Fibroblast of lung (primary cell): ENCODE results near the gene NMRK2. TPM values are rescaled to one million over a fixed set of nuclear protein-coding genes. Genes with fewer than 3 reads are reported as not detected.

ENCODE experiments used
- DNase-seq, 2 donors: peaks; one replicate each; pipeline versions ENCODE4 v3.0.0 to v3.0.0-alpha.2; 2010; ENCODE audit warnings: low read depth in 2 of 2
- H2AFZ ChIP-seq: 2 replicates; pipeline ENCODE4 v1.5.1; 2012; ENCODE audit warnings: low read length, control low read depth, inconsistent platforms
- H3K27ac ChIP-seq: 2 replicates; pipeline ENCODE4 v1.5.1; 2011; ENCODE audit warnings: low read length, control low read depth; ENCODE audit not compliant: insufficient read depth
- H3K27me3 ChIP-seq: 2 replicates; pipeline ENCODE4 v1.5.1; 2011; ENCODE audit warnings: mild to moderate bottlenecking, low read length; ENCODE audit not compliant: control insufficient read depth, insufficient read depth
- H3K36me3 ChIP-seq: 2 replicates; pipeline ENCODE4 v1.5.1; 2011; ENCODE audit warnings: low read length; ENCODE audit not compliant: control insufficient read depth, insufficient read depth
- H3K4me1 ChIP-seq: 2 replicates; pipeline ENCODE4 v1.5.1; 2011; ENCODE audit warnings: low read length; ENCODE audit not compliant: control insufficient read depth, insufficient read depth; ENCODE audit errors: extremely low read depth
- H3K4me2 ChIP-seq: 2 replicates; pipeline ENCODE4 v1.5.1; 2011; ENCODE audit warnings: low read length, control low read depth; ENCODE audit not compliant: insufficient read depth; ENCODE audit errors: extremely low read depth
- H3K4me3 ChIP-seq, 4 experiments: fragments of 200-600 bp in 1 of 4; sonication (generic) in 1 of 4; replicated peaks in 1 of 4; 2 replicates each; pipeline ENCODE4 v1.5.1; 2011 to 2016; ENCODE audit warnings: low read length in 4 of 4, low read depth in 3 of 4, mild to moderate bottlenecking in 3 of 4, control low read depth in 2 of 4, inconsistent platforms in 1 of 4, mixed read lengths in 1 of 4; ENCODE audit not compliant: insufficient read depth in 1 of 4; ENCODE audit errors: control extremely low read depth in 1 of 4
- H3K79me2 ChIP-seq: 2 replicates; pipeline ENCODE4 v1.5.1; 2012; ENCODE audit warnings: mild to moderate bottlenecking, low read length, inconsistent platforms; ENCODE audit not compliant: control insufficient read depth, insufficient read depth
- H3K9ac ChIP-seq: 2 replicates; pipeline ENCODE4 v1.5.1; 2011; ENCODE audit warnings: mild to moderate bottlenecking, low read length, control low read depth; ENCODE audit not compliant: insufficient read depth
- H3K9me3 ChIP-seq: 2 replicates; pipeline ENCODE4 v1.5.1; 2012; ENCODE audit warnings: low read depth, low read length; ENCODE audit not compliant: control insufficient read depth, insufficient read depth
- H4K20me1 ChIP-seq: 2 replicates; pipeline ENCODE4 v1.5.1; 2011; ENCODE audit warnings: low read length; ENCODE audit not compliant: control insufficient read depth, insufficient read depth; ENCODE audit errors: extremely low read depth
- EZH2 ChIP-seq: IDR thresholded peaks from 2 replicates; pipeline ENCODE4 v1.5.1; 2012; ENCODE audit warnings: low read length, control low read depth, mild to moderate bottlenecking; ENCODE audit errors: missing control alignments
- polyA plus RNA-seq, 2 donors: library from polyadenylated mRNA; depleted of rRNA in 1 of 2; stranded (reverse) in 1 of 2; unstranded in 1 of 2; fragments of >200 nt; gene quantifications; 2 replicates each; pipeline ENCODE4 v1.2.1, GENCODE V29; 2011 to 2012; ENCODE audit warnings: missing spikeins in 1 of 2
- total RNA-seq: library from RNA; depleted of rRNA; stranded (reverse); fragments of >200 nt; gene quantifications from 2 replicates; pipeline ENCODE4 v1.2.1, GENCODE V29; 2014
- TF ChIP-seq, protein P1 (sequence below), 2 donors: IDR thresholded peaks in 1 of 2; conservative IDR thresholded peaks in 1 of 2; 1 replicate in 1 of 2; 2 replicates in 1 of 2; pipeline ENCODE4 v1.5.1; 2011 to 2012; ENCODE audit warnings: low read length in 2 of 2, control low read depth in 1 of 2, inconsistent platforms in 1 of 2, low read depth in 1 of 2, mild to moderate bottlenecking in 1 of 2

The NMRK2 gene
- total and polyA plus RNA-seq, 2 donors (not counting 1 experiment from before 2014, with no cell fraction given), result not detected

DNA sequence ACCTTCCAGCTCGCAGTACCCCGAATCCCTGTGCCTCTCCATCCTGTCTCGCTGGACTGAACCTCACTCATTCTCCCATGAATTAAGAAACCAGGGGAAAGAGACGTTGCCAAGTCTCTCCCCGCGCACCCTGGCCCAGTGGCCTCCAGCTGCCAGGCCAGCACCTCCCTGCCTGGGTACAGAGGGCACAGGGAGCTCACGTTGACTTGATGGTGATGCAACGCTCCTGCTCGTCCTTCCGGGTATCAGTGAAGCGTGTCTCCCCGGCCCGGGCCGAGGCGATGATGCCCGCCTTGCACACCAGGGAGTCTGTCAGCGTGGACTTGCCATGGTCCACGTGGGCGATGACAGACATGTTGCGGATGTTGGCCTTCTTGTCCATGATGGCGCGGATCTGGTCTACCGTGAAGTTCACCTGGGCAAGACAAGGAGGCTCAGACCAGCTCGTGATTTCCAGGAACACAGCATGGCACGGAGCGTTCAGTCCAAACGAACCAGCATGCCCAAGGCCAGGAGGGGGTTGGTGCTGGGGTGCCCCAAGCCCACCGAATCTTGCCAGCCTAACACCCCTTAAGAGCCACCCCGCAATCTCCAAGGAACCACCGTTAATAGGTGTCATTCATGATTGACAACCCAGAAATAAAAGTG lies 51.2 kb downstream of the NMRK2 start:
- H3K79me2 ChIP-seq, result peaks cover 62% of the 10 kb centered on the region
- peaks cover 9% of the 10 kb centered on the region for H4K20me1 ChIP-seq
- no peak overlapping the region for H2AFZ ChIP-seq
- H3K36me3 ChIP-seq, result peaks cover 52% of the 10 kb centered on the region
- peak overlapping the region; percentile 94 for H3K27ac ChIP-seq
- TF ChIP-seq, protein P1, sequence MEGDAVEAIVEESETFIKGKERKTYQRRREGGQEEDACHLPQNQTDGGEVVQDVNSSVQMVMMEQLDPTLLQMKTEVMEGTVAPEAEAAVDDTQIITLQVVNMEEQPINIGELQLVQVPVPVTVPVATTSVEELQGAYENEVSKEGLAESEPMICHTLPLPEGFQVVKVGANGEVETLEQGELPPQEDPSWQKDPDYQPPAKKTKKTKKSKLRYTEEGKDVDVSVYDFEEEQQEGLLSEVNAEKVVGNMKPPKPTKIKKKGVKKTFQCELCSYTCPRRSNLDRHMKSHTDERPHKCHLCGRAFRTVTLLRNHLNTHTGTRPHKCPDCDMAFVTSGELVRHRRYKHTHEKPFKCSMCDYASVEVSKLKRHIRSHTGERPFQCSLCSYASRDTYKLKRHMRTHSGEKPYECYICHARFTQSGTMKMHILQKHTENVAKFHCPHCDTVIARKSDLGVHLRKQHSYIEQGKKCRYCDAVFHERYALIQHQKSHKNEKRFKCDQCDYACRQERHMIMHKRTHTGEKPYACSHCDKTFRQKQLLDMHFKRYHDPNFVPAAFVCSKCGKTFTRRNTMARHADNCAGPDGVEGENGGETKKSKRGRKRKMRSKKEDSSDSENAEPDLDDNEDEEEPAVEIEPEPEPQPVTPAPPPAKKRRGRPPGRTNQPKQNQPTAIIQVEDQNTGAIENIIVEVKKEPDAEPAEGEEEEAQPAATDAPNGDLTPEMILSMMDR (conservative IDR thresholded peaks at IDR 0.05 in 1 of 2, IDR thresholded peaks at IDR 0.05 in 1 of 2; ENCODE audit: low read depth in 1 of 2, low read length in 2 of 2), result no peak
- TF ChIP-seq EZH2, result no peak
- DNase-seq, result peak; percentile 36 to 60
- peak overlapping the region; percentile 94 for H3K9ac ChIP-seq
- H3K4me2 ChIP-seq, result peak overlapping the region; percentile 44
- H3K4me3 ChIP-seq, result peak overlapping the region; percentile 82 to 99 (median 94)
- H3K27me3 ChIP-seq, result no peaks in the 10 kb centered on the region
- no peaks in the 10 kb centered on the region for H3K9me3 ChIP-seq
- H3K4me1 ChIP-seq, result peaks cover 22% of the 10 kb centered on the region

DNA sequence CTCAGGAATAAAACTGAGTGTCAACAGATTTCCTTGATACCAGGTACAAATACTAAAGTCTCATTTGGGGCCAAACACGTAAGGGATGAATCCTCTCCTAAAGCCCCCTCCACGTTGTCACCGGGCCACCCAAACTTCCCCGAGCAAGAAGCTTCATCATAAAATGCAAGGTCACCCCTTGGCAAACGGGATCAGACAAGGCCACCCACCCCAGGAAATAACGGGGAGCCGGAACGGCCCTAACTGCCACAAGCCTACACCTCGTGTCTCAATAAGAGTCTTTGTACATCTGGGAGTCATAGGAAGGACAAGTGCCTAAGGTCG lies 51.7 kb downstream of the NMRK2 start:
- Histone ChIP-seq H2AFZ (no peak overlapping the region), H3K36me3 (peaks cover 47% of the 10 kb centered on the region), H3K27ac (peak overlapping the region; percentile 94), H3K4me1 (peaks cover 22% of the 10 kb centered on the region), H3K79me2 (peaks cover 57% of the 10 kb centered on the region), H3K9me3 (no peaks in the 10 kb centered on the region), H3K9ac (peak overlapping the region; percentile 94), H3K27me3 (no peaks in the 10 kb centered on the region), H3K4me3 (peak overlapping the region; percentile 82 to 99 (median 94)), H4K20me1 (peaks cover 9% of the 10 kb centered on the region), H3K4me2 (peak overlapping the region; percentile 44)
- no peak for DNase-seq
- TF ChIP-seq, protein P1 (conservative IDR thresholded peaks at IDR 0.05 in 1 of 2, IDR thresholded peaks at IDR 0.05 in 1 of 2; ENCODE audit: low read depth in 1 of 2, low read length in 2 of 2), result no peak
- TF ChIP-seq EZH2, result no peak

DNA sequence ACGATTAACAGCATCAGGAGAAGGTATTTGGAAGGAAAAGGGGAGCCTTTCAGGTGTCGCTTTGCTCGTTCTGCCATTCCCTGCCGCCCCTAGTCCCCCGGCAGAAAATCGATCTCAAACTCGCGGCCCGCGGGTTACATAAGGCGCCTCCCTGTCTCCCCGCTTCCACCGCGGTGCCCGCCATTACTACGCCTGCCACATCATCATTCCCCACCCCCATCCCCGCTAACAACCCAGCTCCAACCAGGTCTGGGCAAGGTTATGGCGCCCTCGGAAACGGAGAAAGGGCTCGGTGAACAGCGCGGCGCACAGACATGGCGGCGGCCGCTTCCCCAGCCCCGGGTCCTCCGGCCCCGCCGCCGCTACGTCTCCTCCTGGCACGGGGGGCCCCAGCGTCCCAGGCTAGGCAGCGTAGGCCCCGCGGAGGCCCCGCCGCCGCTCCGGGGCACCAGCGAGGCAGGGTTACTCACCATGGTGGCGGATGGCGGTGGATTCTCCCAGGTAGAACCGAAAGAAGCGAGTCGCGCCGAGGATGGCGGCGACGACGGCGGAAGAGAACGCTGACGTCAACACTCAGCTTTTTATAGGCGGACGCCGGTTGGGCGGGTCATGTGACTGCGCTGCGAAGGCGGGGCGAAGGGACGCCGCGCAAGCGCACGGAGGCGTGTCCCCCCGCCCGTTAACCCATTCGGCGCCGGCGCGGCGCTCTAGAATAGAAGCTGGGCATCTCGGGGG lies 52.2 kb downstream of the NMRK2 start, which contains the start of gene EEF2:
EEF2 (minus strand) TSS at position 556 of the 735 bp plus-strand sequence; CDS start at position 473, 83 bp downstream.
- H3K27ac ChIP-seq, result peak within 1 kb of the TSS; percentile 94
- peak within 1 kb of the TSS; percentile 82 to 99 (median 94) for H3K4me3 ChIP-seq
- H3K9ac ChIP-seq, result peak within 1 kb of the TSS; percentile 94
- peak within 1 kb of the TSS; percentile 54 for H2AFZ ChIP-seq
- peaks cover 22% of the 10 kb centered on the region for H3K4me1 ChIP-seq
- no peaks in the 10 kb centered on the region for H3K9me3 ChIP-seq
- H4K20me1 ChIP-seq, result peaks cover 7% of the 10 kb centered on the region
- H3K27me3 ChIP-seq, result no peaks in the 10 kb centered on the region
- H3K4me2 ChIP-seq, result peak within 1 kb of the TSS; percentile 89
- no peak for TF ChIP-seq EZH2
- TF ChIP-seq, protein P1 (conservative IDR thresholded peaks at IDR 0.05 in 1 of 2, IDR thresholded peaks at IDR 0.05 in 1 of 2; ENCODE audit: low read depth in 1 of 2, low read length in 2 of 2), result no peak
- DNase-seq, result peak; percentile 77 to 91
- peaks cover 52% of the 10 kb centered on the region for H3K79me2 ChIP-seq
- H3K36me3 ChIP-seq, result peaks cover 42% of the 10 kb centered on the region
